Testis (tissue), 2 donors: ENCODE data around the gene SECISBP2L.

ENCODE experiments used
- CTCF ChIP-seq, 3 experiments: fragments of 450-650 bp in 2 of 3; fragments of 200-600 bp in 1 of 3; sonication (generic) in 1 of 3; IDR thresholded peaks; one replicate each; pipeline ENCODE4 v1.5.1; 2016 to 2019; ENCODE audit warnings: antibody characterized with exemption in 3 of 3, mild to moderate bottlenecking in 2 of 3, moderate library complexity in 1 of 3
- POLR2A ChIP-seq: fragments of 450-650 bp; IDR thresholded peaks from one replicate; pipeline ENCODE4 v1.6.1; 2017; ENCODE audit warnings: antibody characterized with exemption, mild to moderate bottlenecking, moderate library complexity

- no peak for TF ChIP-seq CTCF (IDR thresholded peaks at IDR 0.05)
- no peak for TF ChIP-seq POLR2A
Measured at GRCh38 chr15:48941904-48942303, 104.3 kb downstream of the SECISBP2L start.
